Activated CD4-positive, CD25-positive, alpha-beta regulatory T cell treated with anti-CD3 and anti-CD28 coated beads, Interleukin-2, amount 50 U/mL, for 72 hours (primary cell): ENCODE measurements around the gene GPC6.

Source experiments
- DNase-seq: peaks from one replicate; pipeline ENCODE4 v3.0.0; 2021

GPC6 gene

DNA sequence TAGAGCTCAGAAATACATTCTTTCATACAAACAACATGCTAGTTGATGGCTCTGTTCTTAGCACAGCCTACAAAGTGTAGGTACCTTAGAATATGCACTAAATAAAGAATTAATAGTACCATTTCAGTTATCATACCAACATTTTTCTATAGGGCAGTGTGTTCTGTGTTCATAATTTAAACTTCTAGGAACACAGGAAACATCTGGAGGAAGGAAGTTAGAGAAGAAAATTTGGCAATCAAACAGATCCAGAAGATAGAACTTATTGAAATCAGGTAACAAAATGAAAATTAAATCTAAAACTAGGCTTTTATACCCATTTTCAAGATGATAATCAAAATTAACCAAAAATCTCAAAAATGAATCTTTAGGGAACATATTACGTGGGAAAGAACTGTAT is 725.3 kb downstream of the GPC6 start:
- no peak for DNase-seq

- no peak for DNase-seq
Measured at GRCh38 chr13:93953841-93954240, 727.2 kb downstream of the GPC6 start.

DNA sequence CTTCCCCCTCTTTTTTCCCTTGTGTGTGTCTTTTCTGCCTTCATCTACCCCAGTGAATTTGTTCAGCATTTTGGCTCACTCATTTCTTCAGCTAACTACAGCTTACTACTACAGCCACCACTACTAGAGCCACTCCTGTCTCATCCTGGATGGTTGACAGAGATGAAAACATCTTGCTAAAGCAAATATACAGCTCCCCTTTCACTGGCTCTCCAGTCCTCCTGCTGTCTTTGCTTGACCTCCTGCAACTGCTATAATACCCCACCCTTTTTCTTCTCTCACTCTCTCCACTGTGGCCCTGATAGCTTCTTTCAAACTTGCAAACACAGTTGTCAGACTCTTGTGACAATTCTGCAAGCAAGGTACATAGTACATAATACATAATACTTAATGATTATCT is 729.3 kb downstream of the GPC6 start:
- no peak for DNase-seq

DNA sequence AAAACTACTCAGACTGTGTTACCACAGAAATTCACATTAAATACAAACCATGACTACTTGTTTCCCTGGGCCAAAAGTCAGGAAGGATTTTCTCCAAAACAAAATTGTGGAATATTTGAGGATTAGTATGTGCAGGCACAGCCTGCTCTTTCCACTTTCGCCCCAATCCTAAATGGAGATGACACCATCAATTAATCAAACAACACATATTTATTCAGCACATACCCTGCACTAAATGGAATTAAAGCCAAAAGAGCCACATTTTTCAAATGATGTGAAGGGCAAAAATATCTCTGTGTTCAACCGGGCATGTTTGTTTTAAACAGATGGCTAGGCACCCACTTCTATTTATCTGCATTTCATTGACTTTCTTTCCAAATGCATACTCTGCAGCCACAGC is 729.8 kb downstream of the GPC6 start:
- no peak for DNase-seq

DNA sequence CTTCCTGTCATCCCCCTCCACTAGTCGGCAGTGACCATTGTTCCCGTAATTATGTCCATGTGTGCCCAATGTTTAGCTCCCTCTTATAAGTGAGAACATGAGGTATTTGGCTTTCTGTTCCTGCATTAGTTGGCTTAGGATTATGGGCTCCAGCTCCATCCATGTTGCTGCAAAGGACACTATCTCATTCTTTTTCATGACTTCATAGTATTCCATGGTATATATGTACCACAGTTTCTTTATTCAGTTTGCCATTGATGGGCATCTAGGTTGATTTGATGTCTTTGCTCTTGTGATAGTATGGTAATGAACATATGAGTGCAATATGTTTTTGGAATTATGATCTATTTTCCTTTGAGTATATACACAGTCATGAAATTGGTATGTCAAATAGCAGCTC is 730.8 kb downstream of the GPC6 start:
- no peak for DNase-seq

DNA sequence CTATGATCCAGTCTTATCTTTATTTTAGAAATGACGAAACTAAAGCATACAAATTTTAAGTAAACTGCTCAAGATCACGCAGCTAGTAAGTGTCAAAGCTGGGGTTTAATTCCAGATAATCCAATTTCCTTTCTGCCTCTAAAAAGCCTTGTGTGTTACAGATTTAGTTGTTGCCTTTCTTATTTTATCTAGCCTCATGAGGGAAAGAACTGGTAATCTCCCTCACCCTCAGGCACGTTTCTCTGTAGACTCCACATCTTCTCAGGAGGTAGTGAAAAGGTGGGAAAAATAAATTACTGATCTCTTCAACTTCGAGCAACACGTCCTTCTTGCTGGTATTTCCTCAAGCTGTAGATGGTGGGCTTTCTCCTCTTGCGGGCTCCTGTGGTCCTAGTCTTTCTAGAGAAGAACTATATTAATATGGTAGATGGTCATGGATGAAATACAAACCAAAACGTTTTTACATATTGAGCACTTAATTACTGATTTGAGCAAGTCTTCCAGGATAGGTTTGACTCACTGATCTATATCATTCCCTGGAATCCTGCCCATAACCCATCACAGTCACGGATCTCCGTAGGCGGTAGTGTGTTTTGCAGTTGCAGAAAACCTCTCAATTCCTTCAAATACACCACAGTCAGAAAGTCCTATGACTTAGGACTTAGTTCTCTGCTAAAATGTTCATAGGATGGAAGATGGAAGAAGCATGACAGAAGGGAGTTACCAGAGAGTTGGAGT is 733.4 kb downstream of the GPC6 start:
- DNase-seq: no peak

GRCh38 chr13:93963266-93964145 is 736.9 kb downstream of the GPC6 start:
- DNase-seq: no peak

DNA sequence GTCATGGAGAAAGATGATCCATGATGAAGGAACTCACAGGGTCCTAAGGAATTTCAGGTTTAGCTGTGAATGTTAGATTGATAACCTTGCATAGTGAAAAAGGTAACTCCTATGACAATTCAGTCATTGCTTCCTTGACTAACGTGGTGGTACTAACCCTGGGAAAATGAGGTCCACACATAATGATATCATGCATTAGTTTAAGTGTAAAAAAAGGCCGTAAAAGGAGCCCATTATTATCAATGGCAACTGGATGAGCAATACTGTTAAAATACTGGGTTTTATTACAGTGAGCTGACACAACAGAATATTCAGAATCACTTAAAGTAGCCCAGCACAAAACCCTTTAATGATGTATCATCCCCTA is 737.5 kb downstream of the GPC6 start:
- no peak for DNase-seq

- DNase-seq: no peak
Measured at GRCh38 chr13:93965587-93965986, 739.0 kb downstream of the GPC6 start.

- no peak for DNase-seq
Measured at GRCh38 chr13:93966267-93966936, 739.8 kb downstream of the GPC6 start.

- no peak for DNase-seq
Measured at GRCh38 chr13:93967286-93967685, 740.7 kb downstream of the GPC6 start.

DNA sequence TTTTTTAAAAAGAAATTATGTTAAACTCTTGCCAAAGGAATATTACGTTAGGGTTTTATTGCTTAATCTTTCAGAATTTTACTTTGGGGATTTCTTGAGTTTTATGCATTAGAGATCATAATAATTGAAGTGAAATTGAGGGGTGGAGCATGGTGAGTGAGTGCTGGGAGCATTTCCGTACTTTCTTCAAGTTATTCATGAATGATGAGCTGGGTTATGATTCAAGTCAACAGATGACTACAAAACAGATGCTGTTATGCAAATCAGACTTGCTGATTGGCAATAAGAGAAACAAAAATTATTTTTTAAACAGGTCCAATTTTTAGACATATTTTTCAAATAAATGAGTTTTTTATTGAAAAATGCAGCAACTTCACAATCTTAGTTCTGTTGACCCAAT is 748.6 kb downstream of the GPC6 start:
- DNase-seq: no peak

- DNase-seq: no peak
Measured at GRCh38 chr13:93976528-93976927, 749.9 kb downstream of the GPC6 start.

- DNase-seq: no peak
Measured at GRCh38 chr13:93977986-93978385, 751.4 kb downstream of the GPC6 start.

DNA sequence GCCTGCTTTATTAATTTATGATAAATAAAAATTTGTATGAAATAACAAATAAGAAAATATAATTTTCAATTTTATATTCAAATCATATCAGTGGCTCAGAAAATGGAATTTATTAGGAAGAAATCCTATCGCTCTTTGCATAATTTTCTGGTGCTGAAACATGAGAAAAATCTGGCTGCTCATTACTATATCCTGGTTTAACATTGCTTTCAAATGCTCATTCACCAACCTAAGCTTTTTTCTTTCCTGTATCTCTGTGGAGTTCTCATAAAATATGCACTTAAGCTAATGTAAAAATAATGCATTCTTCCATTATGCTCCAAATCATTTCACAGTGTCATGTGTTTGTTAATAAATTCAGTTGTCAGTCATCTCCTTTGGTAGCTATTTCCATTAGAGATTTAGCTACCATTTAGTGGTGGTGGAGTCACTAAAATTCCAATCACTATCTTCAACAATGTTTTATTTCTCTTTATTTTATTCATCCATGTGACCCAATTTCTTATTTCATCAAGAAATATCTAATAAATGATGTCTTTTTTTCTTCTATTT is 754.9 kb downstream of the GPC6 start:
- no peak for DNase-seq

DNA sequence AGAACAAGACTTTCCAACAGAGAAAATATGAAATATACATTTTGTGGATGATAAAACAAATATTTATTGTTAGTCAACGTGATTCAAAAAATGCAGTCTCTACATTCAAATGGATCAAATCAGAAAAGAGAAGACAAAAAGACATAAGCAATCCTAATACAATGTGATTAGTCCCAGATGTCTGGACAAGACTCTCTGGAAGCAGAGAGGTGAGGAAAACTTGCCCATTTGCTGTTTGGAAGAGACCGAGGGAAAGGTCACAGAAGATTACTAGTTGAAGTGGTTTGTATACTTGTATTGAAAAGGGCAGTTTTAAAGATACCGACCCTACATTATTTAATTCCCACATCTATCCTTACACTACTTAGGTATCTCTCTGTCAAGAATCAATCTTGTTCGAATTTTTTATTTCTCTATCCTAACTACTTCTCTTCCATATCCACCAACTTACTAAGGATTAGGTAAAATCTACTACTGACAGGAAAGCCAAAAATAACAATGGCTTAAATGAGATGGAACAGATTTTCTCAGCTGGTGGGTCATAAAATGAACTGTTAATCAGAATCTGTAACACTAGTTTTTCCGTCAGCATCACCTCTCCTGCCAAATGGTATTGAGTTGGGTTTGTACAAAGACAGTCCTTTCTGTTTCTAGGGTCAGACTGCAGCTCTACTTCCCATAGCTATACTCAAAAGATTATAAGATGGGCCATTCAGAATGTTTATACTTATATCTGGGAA is 755.7 kb downstream of the GPC6 start:
- DNase-seq: no peak

DNA sequence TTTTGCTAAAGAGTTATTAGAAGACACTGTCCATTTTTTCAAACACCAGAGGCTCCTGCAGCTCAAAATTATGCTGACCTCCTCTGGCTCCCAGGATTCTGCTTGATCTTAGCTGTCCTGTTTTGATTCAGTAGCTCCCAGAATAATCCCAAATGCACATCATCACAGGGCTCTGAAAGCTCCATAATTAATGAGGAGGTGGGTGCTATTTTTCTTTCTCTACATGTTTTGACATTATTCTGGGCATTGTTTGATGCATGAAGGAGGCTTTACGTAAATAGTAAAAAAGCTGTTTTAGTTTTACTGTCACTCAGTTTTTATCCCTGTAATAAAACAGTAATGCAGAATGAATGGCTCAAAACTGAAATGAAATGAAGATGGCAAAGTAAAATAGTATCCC is 757.4 kb downstream of the GPC6 start:
- no peak for DNase-seq

DNA sequence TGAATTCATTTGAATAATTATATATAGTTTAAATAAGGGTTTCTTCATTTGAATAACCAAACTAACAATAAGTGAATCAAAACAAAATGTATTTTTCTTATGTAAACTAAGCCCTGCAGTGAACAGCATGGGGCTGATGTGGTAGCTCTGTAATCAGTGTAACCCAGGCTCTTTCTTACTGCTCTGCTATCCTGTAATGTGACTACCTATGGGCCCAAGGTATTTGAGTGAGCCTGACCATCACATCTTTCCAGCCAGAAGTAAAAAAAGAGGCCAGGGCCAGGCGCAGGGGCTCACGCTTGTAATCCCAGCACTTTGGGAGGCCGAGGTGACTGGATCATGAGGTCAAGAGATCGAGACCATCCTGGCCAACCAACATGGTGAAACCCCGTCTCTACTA is 758.3 kb downstream of the GPC6 start:
- no peak for DNase-seq

- DNase-seq: no peak
Measured at GRCh38 chr13:93987458-93987857, 760.9 kb downstream of the GPC6 start.

- no peak for DNase-seq
Measured at GRCh38 chr13:93991569-93991968, 765.0 kb downstream of the GPC6 start.

DNA sequence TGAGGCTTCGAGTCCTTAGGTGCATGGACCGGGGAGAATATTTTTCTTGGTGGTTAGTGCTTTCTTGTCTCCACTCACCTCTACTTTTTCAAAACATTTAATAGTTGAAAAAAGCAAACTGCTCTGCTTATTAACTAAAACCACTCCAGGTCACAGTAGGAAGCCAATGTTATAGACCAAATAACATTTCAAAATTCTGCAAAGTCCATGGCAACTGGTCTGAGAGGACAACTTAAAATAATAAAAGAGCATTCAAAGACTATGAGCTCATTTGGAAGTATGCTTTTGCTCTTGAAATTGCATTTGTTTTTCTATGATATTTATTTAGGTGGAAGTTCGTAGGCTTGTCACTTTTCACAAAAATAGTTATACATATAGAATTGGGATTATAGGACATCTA is 769.9 kb downstream of the GPC6 start:
- no peak for DNase-seq

GRCh38 chr13:94006296-94006695 is 779.7 kb downstream of the GPC6 start:
- DNase-seq: no peak

GRCh38 chr13:94007072-94007471 is 780.5 kb downstream of the GPC6 start:
- no peak for DNase-seq
